ENCODE measurements around the gene ST7.

GRCh38 chr7:117247809-117248208 is 294.5 kb downstream of the ST7 start:
- TF ChIP-seq CTCF (IDR thresholded peaks at IDR 0.05; ENCODE audit: poor library complexity) (no peak), EZH2 (IDR thresholded peaks at IDR 0.05; ENCODE audit: borderline replicate concordance) (no peak)

Measured in hepatocyte (in vitro differentiated cells).